HEK293T (cell line): Measurements from ENCODE around the gene NMRK1.

Source experiments
- ARNT ChIP-seq: fragments of 450-650 bp; IDR thresholded peaks from 2 replicates; pipeline ENCODE4 v1.6.1; 2017; ENCODE audit warnings: mild to moderate bottlenecking
- BHLHE40 ChIP-seq: fragments of 450-650 bp; IDR thresholded peaks from 2 replicates; pipeline ENCODE4 v1.6.1; 2016; ENCODE audit warnings: mild to moderate bottlenecking, moderate library complexity, borderline replicate concordance
- ELF4 ChIP-seq: fragments of 450-650 bp; IDR thresholded peaks from 2 replicates; pipeline ENCODE4 v1.6.1; 2017; ENCODE audit warnings: antibody characterized with exemption
- FOXA1 ChIP-seq: fragments of 450-650 bp; IDR thresholded peaks from 2 replicates; pipeline ENCODE4 v1.6.1; 2016; ENCODE audit warnings: mild to moderate bottlenecking
- FOXK2 ChIP-seq: fragments of 450-650 bp; IDR thresholded peaks from 2 replicates; pipeline ENCODE4 v1.6.1; 2016; ENCODE audit warnings: mild to moderate bottlenecking
- FOXM1 ChIP-seq: fragments of 450-650 bp; IDR thresholded peaks from 2 replicates; pipeline ENCODE4 v1.6.1; 2017; ENCODE audit warnings: mild to moderate bottlenecking, borderline replicate concordance
- HDGF ChIP-seq: fragments of 450-650 bp; IDR thresholded peaks from 2 replicates; pipeline ENCODE4 v1.6.1; 2017; ENCODE audit warnings: antibody characterized with exemption, borderline replicate concordance
- LEF1 ChIP-seq: fragments of 450-650 bp; IDR thresholded peaks from 2 replicates; pipeline ENCODE4 v1.6.1; 2017; ENCODE audit warnings: mild to moderate bottlenecking, borderline replicate concordance
- SP1 ChIP-seq: fragments of 450-650 bp; IDR thresholded peaks from 2 replicates; pipeline ENCODE4 v1.6.1; 2017
- TARDBP ChIP-seq: fragments of 450-650 bp; IDR thresholded peaks from 2 replicates; pipeline ENCODE4 v1.6.1; 2016
- ZNF384 ChIP-seq: fragments of 450-650 bp; IDR thresholded peaks from 2 replicates; pipeline ENCODE4 v1.6.1; 2016
- TF ChIP-seq, protein P1 (sequence below): fragments of 450-650 bp; IDR thresholded peaks from 2 replicates; pipeline ENCODE4 v1.6.1; 2016

DNA sequence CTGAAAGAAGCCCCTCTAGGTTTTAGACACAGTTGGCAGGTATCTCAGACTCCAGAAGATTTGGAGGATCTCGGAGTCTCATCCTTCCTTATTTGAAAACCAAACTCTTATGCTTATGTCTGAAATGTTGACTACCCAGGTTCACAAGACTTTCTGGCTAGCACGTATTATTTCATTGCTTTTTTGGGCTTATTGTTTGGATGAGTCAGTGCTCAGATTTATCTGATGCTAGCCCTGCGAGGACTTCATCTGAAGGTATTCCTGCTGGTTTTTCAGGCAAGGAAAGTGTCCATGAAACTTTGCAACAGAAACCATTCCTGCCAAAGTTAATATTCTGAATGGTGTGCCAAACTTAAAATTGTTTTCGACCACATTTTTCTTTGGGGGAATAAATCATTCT, 8.8 kb upstream of the NMRK1 start:
- TF ChIP-seq, protein P1, sequence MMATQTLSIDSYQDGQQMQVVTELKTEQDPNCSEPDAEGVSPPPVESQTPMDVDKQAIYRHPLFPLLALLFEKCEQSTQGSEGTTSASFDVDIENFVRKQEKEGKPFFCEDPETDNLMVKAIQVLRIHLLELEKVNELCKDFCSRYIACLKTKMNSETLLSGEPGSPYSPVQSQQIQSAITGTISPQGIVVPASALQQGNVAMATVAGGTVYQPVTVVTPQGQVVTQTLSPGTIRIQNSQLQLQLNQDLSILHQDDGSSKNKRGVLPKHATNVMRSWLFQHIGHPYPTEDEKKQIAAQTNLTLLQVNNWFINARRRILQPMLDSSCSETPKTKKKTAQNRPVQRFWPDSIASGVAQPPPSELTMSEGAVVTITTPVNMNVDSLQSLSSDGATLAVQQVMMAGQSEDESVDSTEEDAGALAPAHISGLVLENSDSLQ = no peak
- TF ChIP-seq LEF1 (no peak), FOXM1 (no peak), BHLHE40 (no peak), SP1 (no peak), FOXK2 (no peak), ZNF384 (no peak), HDGF (no peak), FOXA1 (no peak), TARDBP (no peak), ARNT (no peak), ELF4 (no peak)
